ENCODE results near the gene CHIA.
A peak's percentile ranks its signal among the peaks of the same experiment; 100 is the strongest.
"Not testable (repeated sequence)": the region's sequence is repeated elsewhere in the genome, so short reads cannot be mapped to it uniquely, and the experiment has no call there.

CHIA gene

DNA sequence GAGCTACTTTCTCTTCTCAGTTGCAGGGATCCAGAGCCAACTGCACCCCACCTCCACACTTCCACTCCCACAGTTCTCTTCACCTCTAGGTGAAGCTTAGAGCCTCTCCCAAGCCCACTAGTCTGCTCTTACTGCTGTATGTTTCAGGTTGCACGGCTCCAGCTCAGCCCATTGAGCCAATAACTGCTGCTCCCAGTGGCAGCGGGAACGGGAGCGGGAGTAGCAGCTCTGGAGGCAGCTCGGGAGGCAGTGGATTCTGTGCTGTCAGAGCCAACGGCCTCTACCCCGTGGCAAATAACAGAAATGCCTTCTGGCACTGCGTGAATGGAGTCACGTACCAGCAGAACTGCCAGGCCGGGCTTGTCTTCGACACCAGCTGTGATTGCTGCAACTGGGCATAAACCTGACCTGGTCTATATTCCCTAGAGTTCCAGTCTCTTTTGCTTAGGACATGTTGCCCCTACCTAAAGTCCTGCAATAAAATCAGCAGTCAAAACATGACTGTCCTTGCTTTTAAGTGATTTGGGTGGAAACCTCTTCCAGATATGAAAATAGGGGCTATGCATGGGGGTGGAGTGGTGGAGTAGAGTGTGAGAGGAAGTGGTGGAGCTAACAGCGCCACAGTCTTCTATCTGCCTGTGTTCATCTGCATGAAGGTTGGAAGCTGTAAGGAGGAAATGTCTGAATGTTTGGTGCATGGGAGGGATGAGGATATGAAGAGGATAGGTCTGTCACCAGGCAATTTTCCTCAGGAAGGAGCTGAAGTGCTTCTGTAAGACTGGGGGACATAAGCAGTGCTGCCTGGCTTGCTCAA lies 29.6 kb downstream of the CHIA start:
- Histone ChIP-seq H3K9me3 (ENCODE audit: control insufficient read depth in 2 of 2, low read length in 2 of 2) (no peaks in the 10 kb centered on the region), H3K4me1 (ENCODE audit: control insufficient read depth in 2 of 2, insufficient read depth in 2 of 2, low read length in 2 of 2) (no peaks in the 10 kb centered on the region), H3K9ac (ENCODE audit: low read depth in 1 of 2, low read length in 2 of 2) (no peak overlapping the region), H3K27me3 (ENCODE audit: control insufficient read depth in 2 of 2, insufficient read depth in 2 of 2, low read length in 2 of 2) (no peaks in the 10 kb centered on the region), H3K4me3 (ENCODE audit: low read length in 2 of 2) (no peak overlapping the region), H3K27ac (ENCODE audit: low read depth in 2 of 2, low read length in 2 of 2) (no peak overlapping the region), H3K36me3 (ENCODE audit: control insufficient read depth in 2 of 2, insufficient read depth in 2 of 2, low read length in 2 of 2) (no peaks in the 10 kb centered on the region)

DNA sequence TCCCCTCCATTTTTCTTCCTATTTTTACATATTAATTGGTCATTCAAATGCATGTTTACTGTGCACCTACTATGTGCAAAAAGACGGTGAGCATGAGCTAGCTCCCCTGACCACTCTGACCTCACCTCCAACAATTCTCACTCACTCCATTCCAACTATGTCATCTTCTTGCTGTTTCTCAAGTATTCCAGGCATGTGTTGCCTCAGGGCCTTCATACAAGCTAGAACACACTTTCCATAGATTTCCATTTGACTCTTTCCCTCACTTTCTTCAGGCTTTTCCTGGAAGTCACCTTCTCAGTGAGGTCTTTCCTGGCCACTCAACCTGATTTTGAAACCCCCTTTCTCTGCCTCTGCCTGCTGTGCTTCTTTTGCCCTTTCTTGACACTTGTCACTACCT lies 32.6 kb downstream of the CHIA start:
- Histone ChIP-seq H3K9ac (ENCODE audit: low read depth in 1 of 2, low read length in 2 of 2) (no peak overlapping the region), H3K36me3 (ENCODE audit: control insufficient read depth in 2 of 2, insufficient read depth in 2 of 2, low read length in 2 of 2) (no peaks in the 10 kb centered on the region), H3K4me1 (ENCODE audit: control insufficient read depth in 2 of 2, insufficient read depth in 2 of 2, low read length in 2 of 2) (no peaks in the 10 kb centered on the region), H3K4me3 (ENCODE audit: low read length in 2 of 2) (no peak overlapping the region), H3K9me3 (ENCODE audit: control insufficient read depth in 2 of 2, low read length in 2 of 2) (no peaks in the 10 kb centered on the region), H3K27me3 (ENCODE audit: control insufficient read depth in 2 of 2, insufficient read depth in 2 of 2, low read length in 2 of 2) (no peaks in the 10 kb centered on the region), H3K27ac (ENCODE audit: low read depth in 2 of 2, low read length in 2 of 2) (no peak overlapping the region)

DNA sequence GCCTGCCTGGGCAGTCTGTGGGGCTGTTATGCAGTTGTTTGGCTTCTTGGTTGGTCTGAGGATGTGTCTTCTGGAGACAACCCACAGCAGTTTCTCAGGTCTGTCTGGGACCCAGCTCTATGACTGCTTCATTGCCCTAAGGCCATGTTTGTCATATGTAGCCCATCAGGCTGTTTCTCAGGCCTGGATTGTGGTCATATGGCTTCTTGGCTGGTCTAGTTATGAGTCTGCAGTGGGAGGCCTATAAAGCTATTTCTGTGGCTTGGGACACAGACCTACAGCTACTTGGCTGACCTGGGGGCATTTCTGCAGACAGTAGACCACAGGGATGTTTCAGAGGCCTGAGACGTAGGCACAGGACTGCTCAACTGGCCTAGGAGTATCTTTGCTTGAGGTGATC lies 41.5 kb downstream of the CHIA start:
- Histone ChIP-seq H3K9ac (ENCODE audit: low read depth in 1 of 2, low read length in 2 of 2) (no peak overlapping the region), H3K36me3 (ENCODE audit: control insufficient read depth in 2 of 2, insufficient read depth in 2 of 2, low read length in 2 of 2) (no peaks in the 10 kb centered on the region), H3K27ac (ENCODE audit: low read depth in 2 of 2, low read length in 2 of 2) (no peak overlapping the region), H3K4me3 (ENCODE audit: low read length in 2 of 2) (no peak overlapping the region), H3K27me3 (ENCODE audit: control insufficient read depth in 2 of 2, insufficient read depth in 2 of 2, low read length in 2 of 2) (no peaks in the 10 kb centered on the region), H3K9me3 (ENCODE audit: control insufficient read depth in 2 of 2, low read length in 2 of 2) (peaks cover 3 to 4% of the 10 kb centered on the region in 2 donors), H3K4me1 (ENCODE audit: control insufficient read depth in 2 of 2, insufficient read depth in 2 of 2, low read length in 2 of 2) (no peaks in the 10 kb centered on the region)

DNA sequence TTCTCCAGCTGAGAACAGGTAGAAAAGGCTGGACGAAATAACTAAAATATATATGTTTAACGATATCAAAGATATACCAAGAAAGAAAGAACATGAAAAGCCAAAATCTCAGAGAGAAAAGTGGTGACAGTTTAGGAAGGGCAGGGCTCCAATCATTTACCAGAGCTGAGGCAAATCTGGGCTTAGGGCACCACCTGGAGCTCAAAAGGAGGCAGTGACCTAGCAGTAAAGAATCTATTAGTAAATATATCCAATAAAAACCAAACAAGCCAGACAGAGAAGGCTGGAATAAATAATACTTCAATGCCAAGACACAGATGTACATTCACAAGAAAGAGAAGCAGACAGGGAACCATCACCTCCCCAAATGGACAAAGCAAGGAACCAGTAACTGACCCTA lies 43.5 kb downstream of the CHIA start:
- Histone ChIP-seq H3K27me3 (ENCODE audit: control insufficient read depth in 2 of 2, insufficient read depth in 2 of 2, low read length in 2 of 2) (no peaks in the 10 kb centered on the region), H3K36me3 (ENCODE audit: control insufficient read depth in 2 of 2, insufficient read depth in 2 of 2, low read length in 2 of 2) (no peaks in the 10 kb centered on the region), H3K4me3 (ENCODE audit: low read length in 2 of 2) (no peak overlapping the region), H3K27ac (ENCODE audit: low read depth in 2 of 2, low read length in 2 of 2) (no peak overlapping the region), H3K9me3 (ENCODE audit: control insufficient read depth in 2 of 2, low read length in 2 of 2) (no peaks in the 10 kb centered on the region), H3K4me1 (ENCODE audit: control insufficient read depth in 2 of 2, insufficient read depth in 2 of 2, low read length in 2 of 2) (no peaks in the 10 kb centered on the region), H3K9ac (ENCODE audit: low read depth in 1 of 2, low read length in 2 of 2) (no peak overlapping the region)

DNA sequence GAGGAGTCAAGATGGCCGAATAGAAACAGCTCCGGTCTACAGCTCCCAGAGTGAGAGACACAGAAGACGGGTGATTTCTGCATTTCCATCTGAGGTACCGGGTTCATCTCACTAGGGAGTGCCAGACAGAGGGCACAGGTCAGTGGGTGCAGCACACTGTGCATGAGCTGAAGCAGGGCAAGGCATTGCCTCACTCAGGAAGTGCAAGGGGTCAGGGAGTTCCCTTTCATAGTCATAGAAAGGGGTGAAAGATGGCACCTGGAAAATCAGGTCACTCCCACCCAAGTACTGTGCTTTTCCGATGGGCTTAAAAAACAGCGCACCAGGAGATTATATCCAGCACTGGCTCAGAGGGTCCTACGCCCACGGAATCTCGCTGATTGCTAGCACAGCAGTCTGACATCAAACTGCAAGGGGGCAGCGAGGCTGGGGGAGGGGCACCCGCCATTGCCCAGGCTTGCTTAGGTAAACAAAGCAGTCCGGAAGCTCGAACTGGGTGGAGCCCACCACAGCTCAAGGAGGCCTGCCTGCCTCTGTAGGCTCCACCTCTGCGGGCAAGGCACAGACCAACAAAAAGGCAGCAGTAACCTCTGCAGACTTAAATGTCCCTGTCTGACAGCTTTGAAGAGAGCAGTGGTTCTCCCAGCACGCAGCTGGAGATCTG lies 44.7 kb downstream of the CHIA start:
- not testable (repeated sequence) for H3K9ac ChIP-seq (ENCODE audit: low read depth in 1 of 2, low read length in 2 of 2); H3K27ac ChIP-seq (ENCODE audit: low read depth in 2 of 2, low read length in 2 of 2)

DNA sequence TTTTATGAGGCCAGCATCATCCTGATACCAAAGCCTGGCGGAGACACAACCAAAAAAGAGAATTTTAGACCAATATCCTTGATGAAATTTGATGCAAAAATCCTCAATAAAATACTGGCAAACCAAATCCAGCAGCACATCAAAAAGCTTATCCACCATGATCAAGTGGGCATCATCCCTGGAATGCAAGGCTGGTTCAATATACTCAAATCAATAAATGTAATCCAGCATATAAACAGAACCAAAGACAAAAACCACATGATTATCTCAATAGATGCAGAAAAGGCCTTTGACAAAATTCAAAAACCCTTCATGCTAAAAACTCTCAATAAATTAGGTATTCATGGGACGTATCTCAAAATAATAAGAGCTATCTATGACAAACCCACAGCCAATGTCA lies 48.2 kb downstream of the CHIA start:
- H3K27ac ChIP-seq (ENCODE audit: low read depth in 2 of 2, low read length in 2 of 2); H3K27me3 ChIP-seq (ENCODE audit: control insufficient read depth in 2 of 2, insufficient read depth in 2 of 2, low read length in 2 of 2); H3K4me3 ChIP-seq (ENCODE audit: low read length in 2 of 2); H3K9ac ChIP-seq (ENCODE audit: low read depth in 1 of 2, low read length in 2 of 2); H3K9me3 ChIP-seq (ENCODE audit: control insufficient read depth in 2 of 2, low read length in 2 of 2); H3K36me3 ChIP-seq (ENCODE audit: control insufficient read depth in 2 of 2, insufficient read depth in 2 of 2, low read length in 2 of 2); H3K4me1 ChIP-seq (ENCODE audit: control insufficient read depth in 2 of 2, insufficient read depth in 2 of 2, low read length in 2 of 2): not testable (repeated sequence)

More for the DNA sequence above, 44.7 kb downstream of the CHIA start:
- not testable (repeated sequence) for H3K9me3 ChIP-seq (ENCODE audit: control insufficient read depth in 2 of 2, low read length in 2 of 2); H3K27me3 ChIP-seq (ENCODE audit: control insufficient read depth in 2 of 2, insufficient read depth in 2 of 2, low read length in 2 of 2); H3K4me3 ChIP-seq (ENCODE audit: low read length in 2 of 2); H3K36me3 ChIP-seq (ENCODE audit: control insufficient read depth in 2 of 2, insufficient read depth in 2 of 2, low read length in 2 of 2); H3K4me1 ChIP-seq (ENCODE audit: control insufficient read depth in 2 of 2, insufficient read depth in 2 of 2, low read length in 2 of 2)

DNA sequence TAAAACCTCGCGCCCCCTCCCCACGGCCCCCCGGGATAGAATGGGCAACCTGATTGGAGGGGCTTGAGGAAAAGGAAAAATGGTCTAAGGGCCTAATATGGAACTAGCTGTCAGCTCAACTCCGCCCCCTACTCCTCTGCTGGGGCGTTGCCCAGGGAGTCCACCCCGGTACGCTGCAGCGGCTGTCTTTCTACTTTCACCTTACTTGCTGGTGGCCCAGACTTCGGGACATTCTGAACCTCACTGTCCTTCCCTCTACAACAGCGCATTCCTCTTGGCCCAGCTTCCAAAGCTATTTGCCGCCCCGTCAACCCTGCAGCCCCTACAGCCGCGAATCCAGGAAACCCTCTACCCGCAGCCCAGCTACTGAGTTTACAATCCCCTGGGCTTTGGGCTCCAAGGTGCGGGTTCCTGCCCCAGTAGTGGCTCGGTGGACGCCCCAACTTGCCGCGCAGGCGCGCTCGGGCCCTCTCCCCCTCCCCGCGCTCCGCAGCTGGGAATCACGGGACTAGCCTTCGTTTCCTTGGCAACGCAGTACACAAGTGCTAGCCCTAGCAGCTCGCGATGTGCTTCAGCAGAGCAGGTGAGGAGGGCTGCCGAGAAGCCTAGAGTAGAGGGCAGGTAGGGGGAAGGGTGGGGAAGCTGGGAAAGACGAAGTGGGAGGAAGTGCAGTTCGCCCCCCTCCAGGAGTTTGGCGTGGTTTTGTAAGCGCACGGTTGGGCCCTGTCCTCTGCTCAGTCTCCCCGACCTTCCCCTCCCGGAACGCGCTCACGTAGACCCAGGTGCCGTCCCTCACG lies 55.6 kb downstream of the CHIA start:
- Histone ChIP-seq H3K9ac (ENCODE audit: low read depth in 1 of 2, low read length in 2 of 2) (peak overlapping the region; percentile 54 to 62), H3K27me3 (ENCODE audit: control insufficient read depth in 2 of 2, insufficient read depth in 2 of 2, low read length in 2 of 2) (no peaks in the 10 kb centered on the region), H3K27ac (ENCODE audit: low read depth in 2 of 2, low read length in 2 of 2) (peak overlapping the region; percentile 26 to 56), H3K9me3 (ENCODE audit: control insufficient read depth in 2 of 2, low read length in 2 of 2) (no peaks in the 10 kb centered on the region), H3K4me1 (ENCODE audit: control insufficient read depth in 2 of 2, insufficient read depth in 2 of 2, low read length in 2 of 2) (peaks cover 6 to 9% of the 10 kb centered on the region in 2 donors), H3K36me3 (ENCODE audit: control insufficient read depth in 2 of 2, insufficient read depth in 2 of 2, low read length in 2 of 2) (no peaks in the 10 kb centered on the region), H3K4me3 (ENCODE audit: low read length in 2 of 2) (peak overlapping the region; percentile 73 to 78)

DNA sequence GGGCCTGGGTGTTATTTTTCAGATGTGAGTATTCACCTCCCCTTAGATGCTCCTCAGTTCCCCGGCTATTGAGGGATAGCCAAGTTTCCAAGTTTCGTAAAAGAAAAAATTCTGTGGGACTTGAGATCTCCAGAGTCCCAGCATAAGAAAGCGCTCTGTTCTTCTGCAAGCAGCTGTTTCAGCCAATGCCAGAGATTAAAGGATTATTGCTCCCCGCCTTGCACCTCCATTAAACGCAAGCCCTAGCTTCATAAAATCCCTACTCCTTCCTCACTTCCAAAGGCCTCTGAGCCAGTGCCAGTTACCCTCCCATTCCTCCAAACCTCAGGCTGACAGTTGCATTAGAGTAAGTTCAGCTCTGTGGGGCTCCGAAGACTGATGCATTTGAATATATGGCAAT lies 56.4 kb downstream of the CHIA start:
- no peaks in the 10 kb centered on the region for H3K36me3 ChIP-seq (ENCODE audit: control insufficient read depth in 2 of 2, insufficient read depth in 2 of 2, low read length in 2 of 2)
- no peaks in the 10 kb centered on the region for H3K9me3 ChIP-seq (ENCODE audit: control insufficient read depth in 2 of 2, low read length in 2 of 2)
- H3K27ac ChIP-seq (ENCODE audit: low read depth in 2 of 2, low read length in 2 of 2), result no peak overlapping the region
- H3K4me1 ChIP-seq (ENCODE audit: control insufficient read depth in 2 of 2, insufficient read depth in 2 of 2, low read length in 2 of 2), result peaks cover 6 to 9% of the 10 kb centered on the region in 2 donors
- no peaks in the 10 kb centered on the region for H3K27me3 ChIP-seq (ENCODE audit: control insufficient read depth in 2 of 2, insufficient read depth in 2 of 2, low read length in 2 of 2)
- H3K9ac ChIP-seq (ENCODE audit: low read depth in 1 of 2, low read length in 2 of 2), result no peak overlapping the region
- H3K4me3 ChIP-seq (ENCODE audit: low read length in 2 of 2), result peak overlapping the region in 1 of 2 donors; percentile 78

DNA sequence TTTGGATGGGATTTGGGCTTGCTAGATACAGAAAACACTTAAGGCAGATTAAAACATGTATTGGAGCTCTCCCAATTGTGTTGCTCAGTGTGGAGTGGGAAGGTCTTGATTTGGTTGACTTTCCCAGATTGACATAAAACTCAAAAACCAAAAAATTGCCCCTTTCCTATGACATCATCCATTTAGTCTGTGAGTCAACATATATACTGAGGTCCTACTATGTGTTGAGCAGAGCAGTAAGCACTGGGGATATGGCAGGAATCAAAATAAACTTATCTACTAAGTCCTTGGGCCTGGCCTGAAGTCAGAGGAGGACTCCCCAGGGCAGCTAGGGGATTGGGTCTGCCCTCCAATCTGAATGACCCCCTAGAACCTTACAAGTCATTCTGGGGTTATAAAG lies 61.0 kb downstream of the CHIA start:
- Histone ChIP-seq H3K4me1 (ENCODE audit: control insufficient read depth in 2 of 2, insufficient read depth in 2 of 2, low read length in 2 of 2) (peaks cover under 1 to 2% of the 10 kb centered on the region in 2 donors), H3K27me3 (ENCODE audit: control insufficient read depth in 2 of 2, insufficient read depth in 2 of 2, low read length in 2 of 2) (no peaks in the 10 kb centered on the region), H3K27ac (ENCODE audit: low read depth in 2 of 2, low read length in 2 of 2) (no peak overlapping the region), H3K9ac (ENCODE audit: low read depth in 1 of 2, low read length in 2 of 2) (no peak overlapping the region), H3K9me3 (ENCODE audit: control insufficient read depth in 2 of 2, low read length in 2 of 2) (no peaks in the 10 kb centered on the region), H3K4me3 (ENCODE audit: low read length in 2 of 2) (no peak overlapping the region), H3K36me3 (ENCODE audit: control insufficient read depth in 2 of 2, insufficient read depth in 2 of 2, low read length in 2 of 2) (no peaks in the 10 kb centered on the region)

DNA sequence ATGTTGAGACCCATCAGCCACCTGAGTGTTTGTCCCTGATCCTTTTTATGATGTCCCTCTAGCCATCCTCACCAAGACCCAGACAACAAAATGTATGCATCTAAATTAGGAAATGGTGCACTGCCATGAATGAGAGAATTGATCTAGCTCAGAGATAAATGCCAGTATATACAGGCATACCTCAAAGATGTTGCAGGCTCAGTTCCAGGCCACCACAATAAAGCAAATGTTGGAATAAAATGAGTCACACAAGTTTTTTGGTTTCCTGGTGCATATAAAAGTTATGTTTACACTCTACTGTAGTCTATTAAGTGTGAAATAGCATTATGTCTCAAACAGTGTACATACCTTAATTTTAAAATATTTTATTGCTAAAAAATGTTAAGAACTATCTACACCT lies 63.9 kb downstream of the CHIA start:
- H3K27ac ChIP-seq (ENCODE audit: low read depth in 2 of 2, low read length in 2 of 2), result no peak overlapping the region
- H3K27me3 ChIP-seq (ENCODE audit: control insufficient read depth in 2 of 2, insufficient read depth in 2 of 2, low read length in 2 of 2), result no peaks in the 10 kb centered on the region
- H3K36me3 ChIP-seq (ENCODE audit: control insufficient read depth in 2 of 2, insufficient read depth in 2 of 2, low read length in 2 of 2), result no peaks in the 10 kb centered on the region
- no peaks in the 10 kb centered on the region for H3K9me3 ChIP-seq (ENCODE audit: control insufficient read depth in 2 of 2, low read length in 2 of 2)
- no peaks in the 10 kb centered on the region for H3K4me1 ChIP-seq (ENCODE audit: control insufficient read depth in 2 of 2, insufficient read depth in 2 of 2, low read length in 2 of 2)
- no peak overlapping the region for H3K4me3 ChIP-seq (ENCODE audit: low read length in 2 of 2)
- no peak overlapping the region for H3K9ac ChIP-seq (ENCODE audit: low read depth in 1 of 2, low read length in 2 of 2)
